Smooth muscle cell (in vitro differentiated cells): ENCODE measurements around the gene TMEM270. TPM values are rescaled to one million over a fixed set of nuclear protein-coding genes. Genes with fewer than 3 reads are reported as not detected.
A peak's percentile ranks its signal among the peaks of the same experiment; 100 is the strongest.

Source experiments
- DNase-seq: peaks from one replicate; lab custom pipeline; 2025; ENCODE audit not compliant: unreplicated experiment; lab: John Stamatoyannopoulos, UW
- H2AFZ ChIP-seq: fragments of 200-600 bp; sonication (generic); 2 replicates; pipeline ENCODE4 v1.6.0; 2016; ENCODE audit warnings: antibody characterized with exemption, low read depth, mild to moderate bottlenecking
- H3F3A ChIP-seq: fragments of 200-600 bp; sonication (generic); 2 replicates; pipeline ENCODE4 v1.6.0; 2017; ENCODE audit warnings: antibody characterized with exemption, low read depth
- H3K27ac ChIP-seq: fragments of 200-600 bp; sonication (generic); 2 replicates; pipeline ENCODE4 v1.5.1; 2016; ENCODE audit warnings: low read depth, mild to moderate bottlenecking
- H3K27me3 ChIP-seq: fragments of 200-600 bp; sonication (generic); 2 replicates; pipeline ENCODE4 v1.6.1; 2016; ENCODE audit warnings: low read depth, mild to moderate bottlenecking
- H3K36me3 ChIP-seq: fragments of 200-600 bp; sonication (generic); 2 replicates; pipeline ENCODE4 v1.5.1; 2016; ENCODE audit warnings: low read depth
- H3K4me1 ChIP-seq: fragments of 200-600 bp; sonication (generic); 2 replicates; pipeline ENCODE4 v1.5.1; 2016; ENCODE audit warnings: low read depth
- H3K4me2 ChIP-seq: fragments of 200-600 bp; sonication (generic); 2 replicates; pipeline ENCODE4 v1.6.0; 2016; ENCODE audit warnings: mild to moderate bottlenecking
- H3K4me3 ChIP-seq: fragments of 200-600 bp; sonication (generic); 2 replicates; pipeline ENCODE4 v1.5.1; 2016; ENCODE audit warnings: mild to moderate bottlenecking
- H3K79me2 ChIP-seq: fragments of 200-600 bp; sonication (generic); 2 replicates; pipeline ENCODE4 v1.6.0; 2016; ENCODE audit warnings: low read depth, mild to moderate bottlenecking
- H3K9ac ChIP-seq: fragments of 200-600 bp; sonication (generic); 2 replicates; pipeline ENCODE4 v1.6.0; 2016; ENCODE audit warnings: low read depth
- H3K9me3 ChIP-seq: fragments of 200-600 bp; sonication (generic); replicated peaks from 2 replicates; pipeline ENCODE4 v1.5.1; 2016; ENCODE audit warnings: low read depth
- H4K20me1 ChIP-seq: fragments of 200-600 bp; sonication (generic); 2 replicates; pipeline ENCODE4 v1.6.0; 2016; ENCODE audit warnings: low read depth
- WGBS: methylation state at CpG from one replicate; pipeline ENCODE4 v1.1.7; 2016; ENCODE audit warnings: low lambda C conversion rate; 5-methylcytosine and 5-hydroxymethylcytosine counted together
- polyA plus RNA-seq: library from polyadenylated mRNA; unstranded; fragments of >200 nt; fragmentation: Nextera tagmentation; extraction: Ambion mirVana; gene quantifications from 2 replicates; pipeline ENCODE4 v1.2.1, GENCODE V29; 2016
- total RNA-seq: library from RNA; depleted of rRNA; stranded (reverse); fragments of >200 nt; gene quantifications from 2 replicates; pipeline ENCODE4 v1.2.3, GENCODE V29; 2014
- TF ChIP-seq, protein P1 (sequence below): fragments of 200-600 bp; sonication (generic); IDR thresholded peaks from 2 replicates; pipeline ENCODE4 v1.5.1; 2017; ENCODE audit warnings: borderline replicate concordance, mild to moderate bottlenecking, antibody characterized with exemption; ENCODE audit not compliant: insufficient read depth, poor library complexity, severe bottlenecking

TMEM270 gene, protein sequence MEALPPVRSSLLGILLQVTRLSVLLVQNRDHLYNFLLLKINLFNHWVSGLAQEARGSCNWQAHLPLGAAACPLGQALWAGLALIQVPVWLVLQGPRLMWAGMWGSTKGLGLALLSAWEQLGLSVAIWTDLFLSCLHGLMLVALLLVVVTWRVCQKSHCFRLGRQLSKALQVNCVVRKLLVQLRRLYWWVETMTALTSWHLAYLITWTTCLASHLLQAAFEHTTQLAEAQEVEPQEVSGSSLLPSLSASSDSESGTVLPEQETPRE
- total RNA-seq: not detected in 2 replicates
- polyA plus RNA-seq: not detected in 2 replicates

DNA sequence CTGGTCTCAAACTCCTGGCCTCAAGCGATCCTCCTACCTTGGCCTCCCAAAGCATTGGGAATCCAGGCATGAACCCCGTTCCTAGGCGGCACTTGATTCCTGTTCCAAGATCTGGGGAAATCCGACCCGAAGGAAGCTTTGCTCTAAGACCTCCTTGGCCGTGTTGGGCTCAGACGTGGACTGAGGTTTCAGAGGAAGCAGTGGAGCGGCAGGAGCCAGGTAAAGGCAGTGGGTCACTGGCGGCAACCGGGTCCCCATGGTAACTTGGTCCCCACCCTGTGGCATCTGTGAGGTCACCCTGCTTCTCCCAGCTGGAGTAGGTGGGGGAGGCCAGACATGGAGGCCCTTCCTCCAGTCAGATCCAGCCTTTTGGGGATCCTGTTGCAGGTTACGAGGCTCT, at the start of gene TMEM270:
TMEM270 (plus strand) TSS at position 301 of the 400 bp plus-strand sequence; CDS start at position 337, 36 bp downstream.
- H3K4me1 ChIP-seq: no peaks in the 10 kb centered on the region
- no peak within 1 kb of the TSS for H3K9ac ChIP-seq
- H3K4me3 ChIP-seq: no peak within 1 kb of the TSS
- WGBS: 92% methylated on average over 11 of the region's 11 CpGs
- H3K4me2 ChIP-seq: no peak within 1 kb of the TSS
- H3K9me3 ChIP-seq: no peaks in the 10 kb centered on the region
- H3K79me2 ChIP-seq: no peaks in the 10 kb centered on the region
- no peaks in the 10 kb centered on the region for H4K20me1 ChIP-seq
- H3K27ac ChIP-seq: no peak within 1 kb of the TSS
- H3K36me3 ChIP-seq: no peaks in the 10 kb centered on the region
- no peak within 1 kb of the TSS for H2AFZ ChIP-seq
- H3K27me3 ChIP-seq: peaks cover 8% of the 10 kb centered on the region
- no peaks in the 10 kb centered on the region for H3F3A ChIP-seq
- no peak for DNase-seq
- TF ChIP-seq, protein P1, sequence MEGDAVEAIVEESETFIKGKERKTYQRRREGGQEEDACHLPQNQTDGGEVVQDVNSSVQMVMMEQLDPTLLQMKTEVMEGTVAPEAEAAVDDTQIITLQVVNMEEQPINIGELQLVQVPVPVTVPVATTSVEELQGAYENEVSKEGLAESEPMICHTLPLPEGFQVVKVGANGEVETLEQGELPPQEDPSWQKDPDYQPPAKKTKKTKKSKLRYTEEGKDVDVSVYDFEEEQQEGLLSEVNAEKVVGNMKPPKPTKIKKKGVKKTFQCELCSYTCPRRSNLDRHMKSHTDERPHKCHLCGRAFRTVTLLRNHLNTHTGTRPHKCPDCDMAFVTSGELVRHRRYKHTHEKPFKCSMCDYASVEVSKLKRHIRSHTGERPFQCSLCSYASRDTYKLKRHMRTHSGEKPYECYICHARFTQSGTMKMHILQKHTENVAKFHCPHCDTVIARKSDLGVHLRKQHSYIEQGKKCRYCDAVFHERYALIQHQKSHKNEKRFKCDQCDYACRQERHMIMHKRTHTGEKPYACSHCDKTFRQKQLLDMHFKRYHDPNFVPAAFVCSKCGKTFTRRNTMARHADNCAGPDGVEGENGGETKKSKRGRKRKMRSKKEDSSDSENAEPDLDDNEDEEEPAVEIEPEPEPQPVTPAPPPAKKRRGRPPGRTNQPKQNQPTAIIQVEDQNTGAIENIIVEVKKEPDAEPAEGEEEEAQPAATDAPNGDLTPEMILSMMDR: no peak

- Histone ChIP-seq H3K4me2 (no peak overlapping the region), H4K20me1 (no peaks in the 10 kb centered on the region), H3K27me3 (no peaks in the 10 kb centered on the region), H3K4me1 (no peaks in the 10 kb centered on the region), H3K4me3 (no peak overlapping the region), H2AFZ (no peak overlapping the region), H3K79me2 (no peaks in the 10 kb centered on the region), H3K9ac (no peak overlapping the region), H3K27ac (no peak overlapping the region), H3F3A (no peaks in the 10 kb centered on the region), H3K36me3 (no peaks in the 10 kb centered on the region), H3K9me3 (no peaks in the 10 kb centered on the region)
- peak; percentile 9 for DNase-seq
- TF ChIP-seq, protein P1: peak; percentile 68
- 10% methylated on average over 11 of the region's 11 CpGs for WGBS
Observed at GRCh38 chr7:73811760-73812168, 49.2 kb upstream of the TMEM270 start.

GRCh38 chr7:73812996-73813395, 48.0 kb upstream of the TMEM270 start:
- no peaks in the 10 kb centered on the region for H3K27me3 ChIP-seq
- WGBS: 98% methylated on average over 3 of the region's 3 CpGs
- DNase-seq: no peak
- no peaks in the 10 kb centered on the region for H3F3A ChIP-seq
- H2AFZ ChIP-seq: no peak overlapping the region
- no peaks in the 10 kb centered on the region for H4K20me1 ChIP-seq
- no peaks in the 10 kb centered on the region for H3K4me1 ChIP-seq
- no peak overlapping the region for H3K4me2 ChIP-seq
- H3K27ac ChIP-seq: no peak overlapping the region
- no peak overlapping the region for H3K4me3 ChIP-seq
- H3K9me3 ChIP-seq: no peaks in the 10 kb centered on the region
- H3K36me3 ChIP-seq: no peaks in the 10 kb centered on the region
- no peak overlapping the region for H3K9ac ChIP-seq
- no peaks in the 10 kb centered on the region for H3K79me2 ChIP-seq
- TF ChIP-seq, protein P1: no peak

GRCh38 chr7:73815436-73815835, 45.5 kb upstream of the TMEM270 start:
- 90% methylated on average over 8 of the region's 8 CpGs for WGBS
- no peaks in the 10 kb centered on the region for H3K9me3 ChIP-seq
- no peak overlapping the region for H3K4me2 ChIP-seq
- no peak overlapping the region for H2AFZ ChIP-seq
- H3K36me3 ChIP-seq: no peaks in the 10 kb centered on the region
- H3K4me3 ChIP-seq: no peak overlapping the region
- no peaks in the 10 kb centered on the region for H3K79me2 ChIP-seq
- H3K27ac ChIP-seq: no peak overlapping the region
- no peaks in the 10 kb centered on the region for H3K4me1 ChIP-seq
- H4K20me1 ChIP-seq: no peaks in the 10 kb centered on the region
- H3K9ac ChIP-seq: no peak overlapping the region
- TF ChIP-seq, protein P1: no peak
- no peaks in the 10 kb centered on the region for H3K27me3 ChIP-seq
- DNase-seq: no peak
- no peaks in the 10 kb centered on the region for H3F3A ChIP-seq
